HL-60 (cell line): Measurements from ENCODE around the gene FAM216B.

Experiments used
- DNase-seq, 2 experiments: peaks; one replicate each; pipeline ENCODE4 v3.0.0-alpha.2; 2010 to 2020; ENCODE audit warnings: low read depth in 1 of 2, low spot score in 1 of 2
- H3K27ac ChIP-seq: fragments of 250-450 bp; sonication (Bioruptor Pico); replicated peaks from 2 replicates; pipeline ENCODE4 v1.5.1; 2020; ENCODE audit warnings: mild to moderate bottlenecking, moderate library complexity
- H3K27me3 ChIP-seq: fragments of 250-450 bp; sonication (Bioruptor Pico); 2 replicates; pipeline ENCODE4 v1.5.1; 2021; ENCODE audit warnings: mild to moderate bottlenecking, moderate library complexity; ENCODE audit not compliant: insufficient read depth, poor library complexity, severe bottlenecking
- H3K4me3 ChIP-seq: replicated peaks from 2 replicates; pipeline ENCODE4 v1.5.1; 2011; ENCODE audit warnings: mild to moderate bottlenecking, control low read depth, low read length; ENCODE audit not compliant: insufficient read depth
- CTCF ChIP-seq: IDR thresholded peaks from one replicate; pipeline ENCODE4 v1.5.1; 2011; ENCODE audit warnings: low read length, control low read depth, inconsistent platforms; ENCODE audit not compliant: insufficient read depth
- GABPA ChIP-seq: IDR thresholded peaks from 2 replicates; pipeline ENCODE4 v1.6.1; 2012; ENCODE audit warnings: low read depth
- POLR2AphosphoS5 ChIP-seq: IDR thresholded peaks from 2 replicates; pipeline ENCODE4 v1.6.1; 2012; ENCODE audit warnings: low read depth
- REST ChIP-seq: IDR thresholded peaks from 2 replicates; pipeline ENCODE4 v1.6.1; 2012; ENCODE audit warnings: low read depth; ENCODE audit not compliant: insufficient replicate concordance
- SPI1 ChIP-seq: IDR thresholded peaks from 2 replicates; pipeline ENCODE4 v1.6.1; 2012; ENCODE audit warnings: low read depth, mild to moderate bottlenecking, borderline replicate concordance

FAM216B gene

GRCh38 chr13:42836930-42837690, 55.7 kb downstream of the FAM216B start:
- TF ChIP-seq GABPA: no peak
- no peak for TF ChIP-seq CTCF
- TF ChIP-seq SPI1: no peak
- TF ChIP-seq POLR2AphosphoS5: no peak
- TF ChIP-seq REST: no peak
- DNase-seq: no peak
- Histone ChIP-seq H3K4me3 (no peak overlapping the region), H3K27me3 (peaks cover 2% of the 10 kb centered on the region), H3K27ac (no peak overlapping the region)
